IMR-90 (cell line): ENCODE measurements around the gene SYPL2. TPM values are rescaled to one million over a fixed set of nuclear protein-coding genes. Genes with fewer than 3 reads are reported as not detected.

Source experiments
- ATAC-seq: fragments of 200-7000 bp; cut with Tn5 transposase; 2 replicates; pipeline ENCODE4 v1.9.1; 2020; ENCODE audit warnings: low read depth, mild to moderate bottlenecking, moderate library complexity
- BruUV-seq: library from RNA; stranded (reverse); fragments of 400-500 nt; replicated peaks from 2 replicates; lab custom pipeline; 2021; lab: Mats Ljungman, UMichigan
- CTCF ChIA-PET: fragments of 300-600 bp; formaldehyde crosslinking; extraction: SDS; loops from one replicate; lab custom pipeline; 2021; ENCODE audit warnings: antibody characterized with exemption; lab: Yijun Ruan, JAX
- POLR2A ChIA-PET: fragments of 300-600 bp; sonication (Branson Sonifier 250); formaldehyde crosslinking; loops from one replicate; lab custom pipeline; 2022; ENCODE audit warnings: antibody characterized with exemption; ENCODE audit not compliant: unreplicated experiment; lab: Charles Lee
- DNase-seq: peaks from one replicate; pipeline ENCODE4 v3.0.0; 2013
- H2AFZ ChIP-seq: replicated peaks from 2 replicates; pipeline ENCODE3; 2013; ENCODE audit warnings: low read length, mild to moderate bottlenecking; ENCODE audit not compliant: poor library complexity
- H2AK5ac ChIP-seq: 2 replicates; pipeline ENCODE4 v1.6.1; 2013; ENCODE audit warnings: low read depth, low read length, inconsistent platforms
- H2AK9ac ChIP-seq: replicated peaks from 2 replicates; pipeline ENCODE3; 2013; ENCODE audit warnings: mild to moderate bottlenecking, low read depth, low read length, moderate library complexity; ENCODE audit not compliant: poor library complexity
- H2BK120ac ChIP-seq: 2 replicates; pipeline ENCODE4 v1.6.1; 2013; ENCODE audit warnings: low read depth, low read length, inconsistent platforms
- H2BK15ac ChIP-seq: 3 replicates; pipeline ENCODE4 v1.6.1; 2013; ENCODE audit warnings: low read depth, low read length, inconsistent platforms
- H2BK20ac ChIP-seq: 2 replicates; pipeline ENCODE4 v1.6.1; 2013; ENCODE audit warnings: low read depth, mild to moderate bottlenecking, inconsistent platforms, low read length, moderate library complexity
- H2BK5ac ChIP-seq: 2 replicates; pipeline ENCODE4 v1.6.1; 2013; ENCODE audit warnings: mild to moderate bottlenecking, low read depth, low read length, inconsistent platforms; ENCODE audit not compliant: poor library complexity, severe bottlenecking
- H3K14ac ChIP-seq: replicated peaks from 2 replicates; pipeline ENCODE4 v1.6.1; 2013; ENCODE audit warnings: low read depth, low read length, inconsistent platforms
- H3K18ac ChIP-seq: 2 replicates; pipeline ENCODE4 v1.6.1; 2013; ENCODE audit warnings: low read depth, low read length, control low read depth
- H3K23ac ChIP-seq: 2 replicates; pipeline ENCODE4 v1.6.1; 2013; ENCODE audit warnings: low read depth, low read length, inconsistent platforms
- H3K27ac ChIP-seq: 2 replicates; pipeline ENCODE4 v1.5.1; 2013; ENCODE audit warnings: mild to moderate bottlenecking, control low read depth, low read length; ENCODE audit not compliant: insufficient read depth
- H3K27me3 ChIP-seq: 2 replicates; pipeline ENCODE4 v1.6.1; 2013; ENCODE audit warnings: low read length; ENCODE audit not compliant: control insufficient read depth, insufficient read depth
- H3K36me3 ChIP-seq: 2 replicates; pipeline ENCODE4 v1.6.1; 2013; ENCODE audit warnings: low read length, mixed read lengths; ENCODE audit not compliant: control insufficient read depth, insufficient read depth
- H3K4ac ChIP-seq: 2 replicates; pipeline ENCODE4 v1.6.1; 2013; ENCODE audit warnings: low read depth, low read length, inconsistent platforms
- H3K4me1 ChIP-seq: 2 replicates; pipeline ENCODE4 v1.6.1; 2013; ENCODE audit warnings: low read length, mixed read lengths; ENCODE audit not compliant: control insufficient read depth, insufficient read depth
- H3K4me2 ChIP-seq: 2 replicates; pipeline ENCODE4 v1.6.1; 2013; ENCODE audit warnings: low read depth, mild to moderate bottlenecking, control low read depth, low read length, moderate library complexity
- H3K4me3 ChIP-seq: 2 replicates; pipeline ENCODE4 v1.5.1; 2013; ENCODE audit warnings: low read depth, mild to moderate bottlenecking, control low read depth, low read length, moderate library complexity; ENCODE audit not compliant: insufficient read depth
- H3K56ac ChIP-seq: 2 replicates; pipeline ENCODE4 v1.6.1; 2013; ENCODE audit warnings: low read length, inconsistent platforms; ENCODE audit not compliant: insufficient read depth; ENCODE audit errors: extremely low read depth
- H3K79me1 ChIP-seq, 2 experiments: 2 replicates each; pipeline ENCODE4 v1.6.1; 2013; ENCODE audit warnings: low read length in 2 of 2, inconsistent platforms in 1 of 2, low read depth in 1 of 2
- H3K9ac ChIP-seq: 2 replicates; pipeline ENCODE4 v1.6.1; 2013; ENCODE audit warnings: low read depth, low read length, control low read depth
- H3K9me1 ChIP-seq: 2 replicates; pipeline ENCODE4 v1.6.1; 2013; ENCODE audit warnings: low read length, inconsistent platforms; ENCODE audit not compliant: insufficient read depth
- H3K9me3 ChIP-seq: 2 replicates; pipeline ENCODE4 v1.6.1; 2013; ENCODE audit warnings: low read length; ENCODE audit not compliant: control insufficient read depth, insufficient read depth
- H4K20me1 ChIP-seq: 2 replicates; pipeline ENCODE4 v1.6.1; 2013; ENCODE audit warnings: low read length, inconsistent platforms; ENCODE audit not compliant: insufficient read depth
- H4K5ac ChIP-seq: 2 replicates; pipeline ENCODE4 v1.6.1; 2013; ENCODE audit warnings: mild to moderate bottlenecking, low read depth, low read length, control low read depth
- H4K8ac ChIP-seq, 2 experiments: 2 replicates each; pipeline ENCODE4 v1.6.1; 2013; ENCODE audit warnings: low read depth in 2 of 2, low read length in 2 of 2, control low read depth in 1 of 2, inconsistent platforms in 1 of 2
- H4K91ac ChIP-seq: 2 replicates; pipeline ENCODE4 v1.6.1; 2013; ENCODE audit warnings: low read depth, low read length, inconsistent platforms; ENCODE audit not compliant: insufficient read depth
- CEBPB ChIP-seq: IDR thresholded peaks from 2 replicates; pipeline ENCODE4 v1.6.1; 2012; ENCODE audit warnings: low read depth, low read length, improper control_type of control experiment
- CHD1 ChIP-seq: IDR thresholded peaks from 2 replicates; pipeline ENCODE4 v1.6.1; 2012; ENCODE audit warnings: low read depth, low read length, improper control_type of control experiment
- FOS ChIP-seq: fragments of 150-350 bp; IDR thresholded peaks from 2 replicates; pipeline ENCODE4 v1.6.1; 2016; ENCODE audit warnings: low read depth, low read length
- MAFK ChIP-seq: IDR thresholded peaks from 2 replicates; pipeline ENCODE4 v1.6.1; 2012; ENCODE audit warnings: low read depth, low read length, improper control_type of control experiment
- MAZ ChIP-seq: IDR thresholded peaks from 2 replicates; pipeline ENCODE4 v1.6.1; 2012; ENCODE audit warnings: low read depth, mild to moderate bottlenecking, low read length, improper control_type of control experiment, moderate library complexity, borderline replicate concordance
- MXI1 ChIP-seq: IDR thresholded peaks from 2 replicates; pipeline ENCODE4 v1.6.1; 2012; ENCODE audit warnings: low read depth, mild to moderate bottlenecking, low read length, moderate library complexity, borderline replicate concordance
- NFE2L2 ChIP-seq: fragments of 150-350 bp; IDR thresholded peaks from 2 replicates; pipeline ENCODE4 v1.6.1; 2016; ENCODE audit warnings: low read depth, mild to moderate bottlenecking, low read length
- RAD21 ChIP-seq: IDR thresholded peaks from 2 replicates; pipeline ENCODE4 v1.6.1; 2012; ENCODE audit warnings: low read length, improper control_type of control experiment
- RCOR1 ChIP-seq: IDR thresholded peaks from 2 replicates; pipeline ENCODE4 v1.6.1; 2012; ENCODE audit warnings: mild to moderate bottlenecking, low read length, improper control_type of control experiment; ENCODE audit not compliant: insufficient replicate concordance
- RFX5 ChIP-seq: IDR thresholded peaks from 2 replicates; pipeline ENCODE4 v1.8.0; 2012; ENCODE audit warnings: low read depth, mild to moderate bottlenecking, low read length, moderate library complexity
- SMC3 ChIP-seq: fragments of 150-350 bp; IDR thresholded peaks from 2 replicates; pipeline ENCODE4 v1.6.1; 2016; ENCODE audit warnings: low read depth, mild to moderate bottlenecking, antibody characterized with exemption, low read length, moderate library complexity
- USF2 ChIP-seq: fragments of 150-350 bp; IDR thresholded peaks from 2 replicates; pipeline ENCODE4 v1.6.1; 2017; ENCODE audit warnings: mild to moderate bottlenecking, antibody characterized with exemption, low read length, low read depth
- WGBS, 2 experiments: methylation state at CpG; one replicate each; pipeline versions ENCODE4 v1.1.5 to v1.1.7; 2013; ENCODE audit warnings: missing lambda C conversion rate in 2 of 2; ENCODE audit not compliant: insufficient read length in 1 of 2; ENCODE audit errors: extremely low coverage in 2 of 2; 5-methylcytosine and 5-hydroxymethylcytosine counted together
- dilution Hi-C: fragments of 300-500 bp; cut with HindIII; formaldehyde crosslinking; loops from one replicate; pipeline ENCODE4 v1.14.3; 2018; ENCODE audit warnings: low sequenced_read_pairs; ENCODE audit not compliant: unreplicated experiment
- in situ Hi-C: fragments of 300-500 bp; cut with MboI; formaldehyde crosslinking; loops from 3 replicates; pipeline ENCODE4 v1.14.3; 2019; ENCODE audit warnings: low sequenced_read_pairs, inconsistent platforms, mixed read lengths
- intact Hi-C: fragments of 100-400 bp; cut with micrococcal nuclease; formaldehyde crosslinking; loops from 2 replicates; pipeline ENCODE4 v1.10.0; 2022
- polyA plus RNA-seq, 3 experiments: library from polyadenylated mRNA; depleted of rRNA; stranded (reverse); fragments of >200 nt; gene quantifications; 2 replicates each; pipeline ENCODE4 v1.2.3, GENCODE V29; 2012; ENCODE audit warnings: low replicate concordance in 1 of 3
- total RNA-seq: library from RNA; depleted of rRNA; stranded (reverse); fragments of >200 nt; gene quantifications from 2 replicates; pipeline ENCODE4 v1.2.3, GENCODE V29; 2012

The SYPL2 gene
- total and polyA plus RNA-seq, 2 of the 4 experiments (the other 2 are of a cell fraction) = under 0.01 to 0.65 TPM

- H2AK5ac ChIP-seq = no peak overlapping the region
- POLR2A ChIA-PET = no interaction called here
- no peaks in the 10 kb centered on the region for H3K27me3 ChIP-seq
- ATAC-seq (no peak), DNase-seq (no peak)
- dilution Hi-C loops = no loop called here
- no peak overlapping the region for H3K18ac ChIP-seq
- H4K20me1 ChIP-seq = no peaks in the 10 kb centered on the region
- H4K5ac ChIP-seq = no peak overlapping the region
- peaks cover 12% of the 10 kb centered on the region for H3K9me1 ChIP-seq
- H3K79me1 ChIP-seq = peaks cover 9 to 25% of the 10 kb centered on the region in 2 experiments; a peak in 3 of 4 replicates
- no peak overlapping the region for H2AFZ ChIP-seq
- no peak for TF ChIP-seq MXI1
- no peak for TF ChIP-seq USF2
- TF ChIP-seq MAZ = no peak
- no peak for TF ChIP-seq SMC3
- TF ChIP-seq RCOR1 = no peak
- TF ChIP-seq RFX5 = no peak
- no peak for TF ChIP-seq CHD1
- no peak for TF ChIP-seq NFE2L2
- TF ChIP-seq CEBPB = no peak
- no peak for TF ChIP-seq FOS
- TF ChIP-seq MAFK = no peak
- no peak for TF ChIP-seq RAD21
- peaks cover 9% of the 10 kb centered on the region for H3K4me1 ChIP-seq
- no peak overlapping the region for H2BK5ac ChIP-seq
- intact Hi-C loops = no loop called here
- no peak overlapping the region for H2BK120ac ChIP-seq
- no peak overlapping the region for H3K23ac ChIP-seq
- no peak overlapping the region for H3K9ac ChIP-seq
- 92% methylated on average over 7 of the region's 12 CpGs; no CpG with 5 or more reads in 1 of the 2 experiments for WGBS, 2 experiments
- H4K8ac ChIP-seq = no peak overlapping the region
- H3K27ac ChIP-seq = no peak overlapping the region
- in situ Hi-C loops = no loop called here
- peaks cover 15% of the 10 kb centered on the region for H3K36me3 ChIP-seq
- no peak overlapping the region for H3K14ac ChIP-seq
- H4K91ac ChIP-seq = no peak overlapping the region
- no peak overlapping the region for H3K4me3 ChIP-seq
- no peak overlapping the region for H2AK9ac ChIP-seq
- no peaks in the 10 kb centered on the region for H3K9me3 ChIP-seq
- H3K4me2 ChIP-seq = no peak overlapping the region
- no peak overlapping the region for H3K56ac ChIP-seq
- no peak overlapping the region for H2BK15ac ChIP-seq
- no TSS peak for BruUV-seq
- CTCF ChIA-PET = interaction anchor here (8.5 kb wide), 1 partner anchor 44 kb away, joined by 75 read pairs; no protein-coding TSS in a partner anchor
- H2BK20ac ChIP-seq = no peak overlapping the region
- no peak overlapping the region for H3K4ac ChIP-seq
These were observed 22.4 kb downstream of the SYPL2 start for GRCh38 chr1:109488696-109489095.
